H9 (cell line): ENCODE measurements around the gene ST6GALNAC3. TPM values are rescaled to one million over a fixed set of nuclear protein-coding genes. Genes with fewer than 3 reads are reported as not detected.
A peak's percentile ranks its signal among the peaks of the same experiment; 100 is the strongest.

Experiments used
- DNase-seq: peaks from one replicate; pipeline ENCODE4 v3.0.0-alpha.2; 2017
- H2AFZ ChIP-seq: one replicate; pipeline ENCODE4 v1.6.1; 2013; ENCODE audit warnings: mild to moderate bottlenecking, low read length, control low read depth, moderate library complexity
- H2AK5ac ChIP-seq: 2 replicates; pipeline ENCODE4 v1.6.1; 2013; ENCODE audit warnings: low read length, control low read depth, mixed read lengths; ENCODE audit not compliant: insufficient read length
- H2BK120ac ChIP-seq: one replicate; pipeline ENCODE4 v1.6.1; 2013; ENCODE audit warnings: low read depth, mild to moderate bottlenecking, low read length, control low read depth, inconsistent platforms; ENCODE audit not compliant: poor library complexity, severe bottlenecking
- H2BK12ac ChIP-seq: 2 replicates; pipeline ENCODE4 v1.6.1; 2013; ENCODE audit warnings: low read length, control low read depth, mixed read lengths, low read depth; ENCODE audit not compliant: insufficient read length
- H2BK15ac ChIP-seq: 2 replicates; pipeline ENCODE4 v1.6.1; 2013; ENCODE audit warnings: low read depth, low read length, control low read depth
- H2BK20ac ChIP-seq: one replicate; pipeline ENCODE4 v1.6.1; 2013; ENCODE audit warnings: low read depth, mild to moderate bottlenecking, low read length, control low read depth, inconsistent platforms; ENCODE audit not compliant: poor library complexity, severe bottlenecking
- H2BK5ac ChIP-seq: 2 replicates; pipeline ENCODE4 v1.6.1; 2013; ENCODE audit warnings: low read length, control low read depth, mixed read lengths; ENCODE audit not compliant: insufficient read length
- H3K14ac ChIP-seq: 2 replicates; pipeline ENCODE4 v1.6.1; 2013; ENCODE audit warnings: low read length, control low read depth; ENCODE audit not compliant: insufficient read depth
- H3K18ac ChIP-seq: 2 replicates; pipeline ENCODE4 v1.6.1; 2013; ENCODE audit warnings: low read depth, mild to moderate bottlenecking, mixed read lengths, low read length, control low read depth; ENCODE audit not compliant: insufficient read length
- H3K23ac ChIP-seq: 2 replicates; pipeline ENCODE4 v1.6.1; 2013; ENCODE audit warnings: low read length, control low read depth, mixed read lengths, low read depth; ENCODE audit not compliant: insufficient read length
- H3K23me2 ChIP-seq: 2 replicates; pipeline ENCODE4 v1.6.1; 2013; ENCODE audit warnings: low read depth, mild to moderate bottlenecking, mixed read lengths, low read length, control low read depth; ENCODE audit not compliant: insufficient read length, poor library complexity, severe bottlenecking
- H3K27ac ChIP-seq: 2 replicates; pipeline ENCODE4 v1.5.1; 2013; ENCODE audit warnings: low read length, control low read depth, mixed read lengths, low read depth; ENCODE audit not compliant: insufficient read length
- H3K27me3 ChIP-seq: 2 replicates; pipeline ENCODE4 v1.6.1; 2013; ENCODE audit warnings: low read length, control low read depth, inconsistent platforms; ENCODE audit not compliant: insufficient read depth
- H3K4ac ChIP-seq: 2 replicates; pipeline ENCODE4 v1.6.1; 2013; ENCODE audit warnings: low read depth, mild to moderate bottlenecking, control low read depth, inconsistent platforms, low read length, moderate library complexity
- H3K4me1 ChIP-seq: 2 replicates; pipeline ENCODE4 v1.6.1; 2013; ENCODE audit warnings: low read length, control low read depth, inconsistent platforms; ENCODE audit not compliant: insufficient read depth
- H3K4me2 ChIP-seq: 2 replicates; pipeline ENCODE4 v1.6.1; 2013; ENCODE audit warnings: low read length, control low read depth, mixed read lengths; ENCODE audit not compliant: insufficient read length, insufficient read depth
- H3K56ac ChIP-seq: 2 replicates; pipeline ENCODE4 v1.6.1; 2013; ENCODE audit warnings: low read depth, mild to moderate bottlenecking, mixed read lengths, low read length, control low read depth; ENCODE audit not compliant: insufficient read length
- H3K79me1 ChIP-seq: 2 replicates; pipeline ENCODE4 v1.6.1; 2013; ENCODE audit warnings: low read depth, mild to moderate bottlenecking, moderate library complexity, low read length, control low read depth, inconsistent platforms; ENCODE audit not compliant: insufficient read depth, poor library complexity, severe bottlenecking
- H3K79me2 ChIP-seq: 2 replicates; pipeline ENCODE4 v1.6.1; 2013; ENCODE audit warnings: low read length, control low read depth, inconsistent platforms; ENCODE audit not compliant: insufficient read depth
- H3K9ac ChIP-seq: 2 replicates; pipeline ENCODE4 v1.6.1; 2013; ENCODE audit warnings: low read length, control low read depth, mixed read lengths; ENCODE audit not compliant: insufficient read length; ENCODE audit errors: extremely low read depth
- H3K9me3 ChIP-seq: one replicate; pipeline ENCODE4 v1.6.1; 2013; ENCODE audit warnings: low read depth, low read length, inconsistent platforms; ENCODE audit not compliant: control insufficient read depth
- H3T11ph ChIP-seq: one replicate; pipeline ENCODE4 v1.6.1; 2013; ENCODE audit warnings: mild to moderate bottlenecking, low read length, control low read depth, inconsistent platforms
- H4K20me1 ChIP-seq: one replicate; pipeline ENCODE4 v1.6.1; 2013; ENCODE audit not compliant: control insufficient read depth, insufficient read length, insufficient read depth
- H4K5ac ChIP-seq: 2 replicates; pipeline ENCODE4 v1.6.1; 2013; ENCODE audit warnings: low read depth, mild to moderate bottlenecking, mixed read lengths, low read length, control low read depth; ENCODE audit not compliant: insufficient read length
- H4K8ac ChIP-seq: replicated peaks from 2 replicates; pipeline ENCODE4 v1.6.1; 2013; ENCODE audit warnings: low read length, control low read depth, mixed read lengths, low read depth; ENCODE audit not compliant: insufficient read length
- H4K91ac ChIP-seq: 2 replicates; pipeline ENCODE4 v1.6.1; 2013; ENCODE audit warnings: low read depth, mild to moderate bottlenecking, moderate library complexity, mixed read lengths, low read length, control low read depth; ENCODE audit not compliant: insufficient read length
- H3K27ac Mint-ChIP-seq, 3 experiments: 2 replicates in 2 of 3; 3 replicates in 1 of 3; pipeline ENCODE4 v1.8.0; 2020 to 2021; ENCODE audit warnings: mixed read lengths in 3 of 3, mild to moderate bottlenecking in 1 of 3, moderate library complexity in 1 of 3
- H3K27me3 Mint-ChIP-seq: 2 replicates; pipeline ENCODE4 v1.8.0; 2021; ENCODE audit warnings: low read depth, mild to moderate bottlenecking, moderate library complexity, mixed read lengths
- H3K36me3 Mint-ChIP-seq, 3 experiments: 2 replicates in 2 of 3; 3 replicates in 1 of 3; pipeline ENCODE4 v1.8.0; 2020 to 2021; ENCODE audit warnings: low read depth in 3 of 3, mixed read lengths in 3 of 3; ENCODE audit not compliant: insufficient read depth in 1 of 3
- H3K4me1 Mint-ChIP-seq, 2 experiments: 2 replicates each; pipeline ENCODE4 v1.8.0; 2020; ENCODE audit warnings: mixed read lengths in 2 of 2
- H3K4me3 Mint-ChIP-seq, 2 experiments: 2 replicates in 1 of 2; 3 replicates in 1 of 2; pipeline ENCODE4 v1.8.0; 2020 to 2021; ENCODE audit warnings: mild to moderate bottlenecking in 2 of 2, mixed read lengths in 2 of 2, moderate library complexity in 1 of 2
- H3K9me3 Mint-ChIP-seq, 2 experiments: 2 replicates in 1 of 2; 3 replicates in 1 of 2; pipeline ENCODE4 v1.8.0; 2020; ENCODE audit warnings: mild to moderate bottlenecking in 2 of 2, mixed read lengths in 2 of 2, moderate library complexity in 1 of 2
- CTCF ChIP-seq: fragments of 200-600 bp; sonication (generic); conservative IDR thresholded peaks from 3 replicates; pipeline ENCODE4 v1.8.0; 2021; ENCODE audit warnings: antibody characterized with exemption, mild to moderate bottlenecking
- WGBS: extraction: QIAGEN DNeasy Blood & Tissue Kit; methylation state at CpG from one replicate; pipeline ENCODE4 v1.1.7; 2013; ENCODE audit warnings: missing lambda C conversion rate, low lambda C conversion rate, mixed read lengths; ENCODE audit not compliant: insufficient read length; ENCODE audit errors: extremely low coverage; 5-methylcytosine and 5-hydroxymethylcytosine counted together
- total RNA-seq: library from RNA; stranded (reverse); gene quantifications from 2 replicates; pipeline ENCODE4 v1.2.1, GENCODE V29; 2021

The ST6GALNAC3 gene
- total RNA-seq, 1 experiment from 2014 or later = 11.2 TPM

- no peak overlapping the region for H3K23ac ChIP-seq
- no peaks in the 10 kb centered on the region for H3K9me3 ChIP-seq
- Mint-ChIP-seq H3K27ac (peak overlapping the region in 1 of 3 experiments; percentile 20; a peak in 1 of 7 replicates), H3K4me1 (peaks cover 64 to 67% of the 10 kb centered on the region in 2 experiments), H3K27me3 (no peaks in the 10 kb centered on the region), H3K36me3 (no peaks in the 10 kb centered on the region), H3K9me3 (no peaks in the 10 kb centered on the region), H3K4me3 (no peak overlapping the region)
- no peak overlapping the region for H3K27ac ChIP-seq
- H4K91ac ChIP-seq = no peak overlapping the region
- no peaks in the 10 kb centered on the region for H4K20me1 ChIP-seq
- no peak for DNase-seq
- H2BK15ac ChIP-seq = no peak overlapping the region
- no peaks in the 10 kb centered on the region for H3K79me2 ChIP-seq
- H2AFZ ChIP-seq = no peak overlapping the region
- no peak overlapping the region for H2AK5ac ChIP-seq
- no peak overlapping the region for H2BK5ac ChIP-seq
- H2BK120ac ChIP-seq = no peak overlapping the region
- H2BK20ac ChIP-seq = no peak overlapping the region
- no peak overlapping the region for H3T11ph ChIP-seq
- H3K56ac ChIP-seq = no peak overlapping the region
- H3K79me1 ChIP-seq = no peaks in the 10 kb centered on the region
- no peak overlapping the region for H3K9ac ChIP-seq
- TF ChIP-seq CTCF = no peak
- H3K14ac ChIP-seq = no peak overlapping the region
- no peaks in the 10 kb centered on the region for H3K23me2 ChIP-seq
- no peak overlapping the region for H3K18ac ChIP-seq
- no peak overlapping the region for H2BK12ac ChIP-seq
- H4K8ac ChIP-seq = no peak overlapping the region
- WGBS = no CpG with 5 or more reads among the region's 5 CpGs
- no peak overlapping the region for H4K5ac ChIP-seq
- H3K4me1 ChIP-seq = peaks cover 8% of the 10 kb centered on the region; the same call in 1 of the 2 replicates
- H3K27me3 ChIP-seq = no peaks in the 10 kb centered on the region
- H3K4me2 ChIP-seq = no peak overlapping the region
- no peak overlapping the region for H3K4ac ChIP-seq
Measured at GRCh38 chr1:76294482-76295194, 220.1 kb downstream of the ST6GALNAC3 start.
